ENCODE measurements around the gene MIS18A. TPM values are rescaled to one million over a fixed set of nuclear protein-coding genes. Genes with fewer than 3 reads are reported as not detected.
A peak's percentile ranks its signal among the peaks of the same experiment; 100 is the strongest.

Gene MIS18A
- total and polyA plus RNA-seq, 10 donors = 4.2 to 10.0 (median 6.9) TPM

DNA sequence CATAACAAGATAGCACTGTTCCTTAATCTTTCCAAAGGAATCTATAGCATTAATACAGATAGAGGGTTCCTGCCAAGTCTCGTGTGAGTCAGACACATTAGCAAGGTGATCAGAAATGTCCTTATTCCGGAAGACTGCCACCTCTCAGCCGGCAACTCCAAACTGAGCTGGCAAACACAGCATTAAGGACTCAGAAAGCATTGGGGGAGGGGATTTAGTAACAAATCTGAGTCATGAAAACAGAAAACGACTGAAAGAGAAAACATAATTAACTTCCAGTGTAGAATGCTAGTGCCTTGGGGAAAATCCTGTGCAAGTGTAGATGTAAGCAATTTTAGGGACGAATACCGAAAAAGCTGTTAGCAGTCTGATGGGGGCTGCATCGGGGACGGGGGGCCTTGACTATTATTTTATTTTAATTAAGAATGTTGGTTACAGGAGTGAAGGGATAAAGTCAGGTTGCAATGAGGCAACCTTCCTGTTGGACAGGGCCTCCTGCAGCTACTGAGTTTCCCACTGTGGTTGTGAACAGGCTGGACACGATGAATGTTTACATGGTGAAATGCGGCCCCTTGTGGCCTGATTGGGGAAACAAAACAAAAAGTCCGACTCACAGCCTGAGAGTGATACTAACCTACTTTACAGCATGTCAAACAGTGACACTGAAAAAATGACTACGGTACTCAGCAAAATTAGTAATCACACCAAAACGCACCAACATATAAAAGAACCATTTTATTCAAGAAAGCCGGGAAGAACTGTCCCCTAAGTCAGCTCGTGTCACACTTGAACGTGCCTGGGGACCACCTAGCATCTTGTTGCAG lies 20.7 kb downstream of the MIS18A start:
- Histone ChIP-seq H3K9me3 (no peaks in the 10 kb centered on the region), H3K4me1 (peaks cover 0 to 6% (median 0%) of the 10 kb centered on the region in 6 donors), H3K27ac (no peak overlapping the region), H3K27me3 (replicated peaks in 1 of 7) (no peaks in the 10 kb centered on the region), H3K4me3 (no peak overlapping the region), H3K36me3 (no peaks in the 10 kb centered on the region)
- DNase-seq = no peak
- 51 to 60% (median 56%) methylated on average over 16 of the region's 16 CpGs for WGBS, 5 donors
- intact Hi-C loops (cut with DNase I; ENCODE audit: low total_unique reads) = loop anchor here (5.0 kb wide), 1 partner anchor 391 kb away; no protein-coding TSS in a partner anchor
- peak in 8 of 11 experiments; percentile 15 to 62 (median 60) for TF ChIP-seq CTCF (IDR thresholded peaks at IDR 0.05 in 8 of 11, conservative IDR thresholded peaks at IDR 0.05 in 3 of 11)
- TF ChIP-seq POLR2A (IDR thresholded peaks at IDR 0.05) = no peak

DNA sequence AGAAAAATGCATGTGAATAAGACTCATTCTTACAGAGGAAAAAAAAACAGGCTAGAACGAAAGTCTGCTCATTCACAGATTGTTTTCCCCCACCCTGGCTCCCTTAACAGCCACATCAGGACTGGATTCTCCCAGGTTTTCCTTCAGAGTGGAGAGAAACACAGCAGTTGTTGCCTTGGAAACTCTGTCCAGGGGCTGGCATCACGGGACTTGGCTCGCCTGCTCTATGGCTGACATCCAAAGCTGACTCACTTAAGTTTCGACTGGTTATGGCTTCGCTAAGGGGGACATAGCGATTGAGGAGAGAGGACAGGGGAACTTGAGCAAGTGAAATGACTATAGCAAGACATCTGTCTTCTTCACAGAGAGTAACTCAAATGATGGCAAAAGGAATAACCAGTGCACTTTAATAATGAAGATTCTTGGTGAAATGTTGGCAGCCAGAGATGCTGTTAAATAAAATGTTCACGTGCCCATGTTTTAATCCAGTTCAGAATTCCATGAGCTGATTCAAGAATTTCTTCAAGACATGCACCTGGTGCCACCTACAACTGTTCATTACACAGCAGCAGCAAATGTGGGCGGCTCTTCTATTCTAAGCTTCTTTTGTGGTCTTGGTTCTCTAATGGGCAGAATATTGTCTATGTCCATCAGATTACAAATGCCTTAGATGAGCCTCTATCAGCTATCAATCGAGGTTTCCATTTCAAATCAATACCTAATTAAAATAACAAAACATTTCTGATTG lies 21.8 kb downstream of the MIS18A start:
- H3K9me3 ChIP-seq = no peaks in the 10 kb centered on the region
- TF ChIP-seq POLR2A (IDR thresholded peaks at IDR 0.05) (no peak), POLR2AphosphoS5 (IDR thresholded peaks at IDR 0.05) (no peak), CTCF (IDR thresholded peaks at IDR 0.05 in 8 of 11, conservative IDR thresholded peaks at IDR 0.05 in 3 of 11) (no peak)
- peaks cover 0 to 6% (median 0%) of the 10 kb centered on the region in 6 donors for H3K4me1 ChIP-seq
- no peak for DNase-seq
- intact Hi-C loops (cut with DNase I; ENCODE audit: low total_unique reads) = loop anchor here (5.0 kb wide), 1 partner anchor 390 kb away; no protein-coding TSS in a partner anchor
- no peak overlapping the region for H3K27ac ChIP-seq
- no peaks in the 10 kb centered on the region for H3K36me3 ChIP-seq
- H3K4me3 ChIP-seq = no peak overlapping the region
- 48 to 70% (median 59%) methylated on average over 9 of the region's 9 CpGs for WGBS, 5 donors
- no peaks in the 10 kb centered on the region for H3K27me3 ChIP-seq (replicated peaks in 1 of 7)

DNA sequence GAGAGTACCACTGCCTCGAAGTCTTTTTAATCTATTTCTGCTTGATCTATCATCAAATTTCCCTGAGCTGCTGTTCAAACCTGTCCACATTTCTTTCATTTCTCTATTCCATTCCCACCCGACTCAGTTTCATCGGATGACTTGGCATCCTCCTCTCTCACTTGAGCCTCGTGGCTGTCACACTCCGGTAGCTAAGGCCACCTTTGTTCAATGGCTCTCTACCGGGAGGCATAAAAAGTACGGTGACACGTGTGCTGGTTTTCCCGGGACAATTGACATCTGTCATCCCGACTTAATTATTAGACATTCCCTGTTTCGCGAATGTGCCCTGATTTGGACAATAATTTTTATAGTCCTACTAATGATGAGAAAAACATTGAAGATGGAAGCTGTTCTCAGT lies 22.6 kb downstream of the MIS18A start:
- Histone ChIP-seq H3K4me1 (peaks cover 0 to 6% (median 0%) of the 10 kb centered on the region in 6 donors), H3K4me3 (no peak overlapping the region), H3K36me3 (no peaks in the 10 kb centered on the region), H3K27ac (no peak overlapping the region), H3K27me3 (replicated peaks in 1 of 7) (no peaks in the 10 kb centered on the region), H3K9me3 (peaks cover 0 to 4% (median 1%) of the 10 kb centered on the region in 8 donors)
- TF ChIP-seq POLR2A (IDR thresholded peaks at IDR 0.05) = no peak
- TF ChIP-seq CTCF (IDR thresholded peaks at IDR 0.05 in 8 of 11, conservative IDR thresholded peaks at IDR 0.05 in 3 of 11) = no peak
- no peak for TF ChIP-seq POLR2AphosphoS5 (IDR thresholded peaks at IDR 0.05)
- 78 to 88% (median 86%) methylated on average over 12 of the region's 12 CpGs for WGBS, 5 donors
- no peak for DNase-seq
- intact Hi-C loops (cut with DNase I; ENCODE audit: low total_unique reads) = loop anchor here (5.0 kb wide), 1 partner anchor 389 kb away; no protein-coding TSS in a partner anchor

DNA sequence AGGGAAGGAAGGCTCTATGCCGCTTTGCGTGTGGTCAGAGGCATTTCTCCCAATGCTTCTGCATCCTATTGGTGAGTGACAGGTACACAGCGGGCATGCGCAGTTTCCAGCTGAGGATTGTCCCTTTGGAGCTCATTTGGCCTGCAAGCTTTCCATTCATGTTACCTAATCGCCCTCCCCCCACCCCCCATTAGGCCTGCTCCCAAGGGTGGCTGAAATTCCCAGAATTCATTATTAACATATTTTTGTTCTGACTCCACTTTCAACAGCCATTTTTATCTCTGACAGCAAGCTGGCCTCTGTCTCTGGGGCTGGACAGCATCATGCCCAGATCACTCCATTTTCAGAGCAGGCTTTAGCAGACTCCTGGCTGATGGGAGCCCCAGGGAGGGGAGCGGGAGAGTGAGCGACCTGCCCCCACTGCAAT lies 25.6 kb downstream of the MIS18A start:
- H3K9me3 ChIP-seq = peaks cover 0 to 15% (median 10%) of the 10 kb centered on the region in 8 donors
- intact Hi-C loops (cut with DNase I; ENCODE audit: low total_unique reads) = no loop called here

More for the DNA sequence above, 25.6 kb downstream of the MIS18A start:
- Histone ChIP-seq H3K27me3 (replicated peaks in 1 of 7) (peaks cover 0 to 6% (median 0%) of the 10 kb centered on the region in 7 donors), H3K4me3 (no peak overlapping the region), H3K27ac (no peak overlapping the region), H3K4me1 (peaks cover 0 to 2% (median 0%) of the 10 kb centered on the region in 6 donors), H3K36me3 (no peaks in the 10 kb centered on the region)
- no peak for DNase-seq
- TF ChIP-seq POLR2AphosphoS5 (IDR thresholded peaks at IDR 0.05) = no peak
- WGBS, 5 donors = 69 to 90% (median 81%) methylated on average over 6 to 7 of the region's 7 CpGs

Measured in spleen (tissue), 11 donors.